Transverse colon (tissue), 4 donors: Measurements from ENCODE around the gene CCND1. TPM values are rescaled to one million over a fixed set of nuclear protein-coding genes. Genes with fewer than 3 reads are reported as not detected.

Experiments
- DNase-seq: peaks from one replicate; pipeline ENCODE4 v3.0.0-alpha.2; 2019
- H3K27ac ChIP-seq, 4 donors: fragments of 200-600 bp; sonication (generic); 2 replicates each; pipeline ENCODE4 v1.5.1; 2016 to 2018; ENCODE audit warnings: inconsistent platforms in 4 of 4
- H3K27me3 ChIP-seq: fragments of 200-600 bp; sonication (generic); 2 replicates; pipeline ENCODE4 v1.5.1; 2017; ENCODE audit warnings: inconsistent platforms
- H3K36me3 ChIP-seq, 4 donors: fragments of 200-600 bp; sonication (generic); 2 replicates each; pipeline ENCODE4 v1.5.1; 2017 to 2019; ENCODE audit warnings: inconsistent platforms in 4 of 4
- H3K4me1 ChIP-seq, 4 donors: fragments of 200-600 bp; sonication (generic); 2 replicates each; pipeline ENCODE4 v1.5.1; 2017 to 2020; ENCODE audit warnings: inconsistent platforms in 4 of 4
- H3K4me3 ChIP-seq, 4 donors: fragments of 200-600 bp; sonication (generic); 1 replicate in 1 of 4; 2 replicates in 3 of 4; pipeline versions ENCODE4 v1.5.1 to v1.6.1; 2017 to 2019; ENCODE audit warnings: inconsistent platforms in 4 of 4
- H3K9me3 ChIP-seq, 2 donors: fragments of 200-600 bp; sonication (generic); 2 replicates each; pipeline ENCODE4 v1.5.1; 2017 to 2019; ENCODE audit warnings: inconsistent platforms in 2 of 2
- EP300 ChIP-seq: sonication (generic); formaldehyde crosslinking; IDR thresholded peaks from one replicate; pipeline ENCODE4 v1.6.1; 2017; ENCODE audit warnings: antibody characterized with exemption, low read depth
- POLR2A ChIP-seq: fragments of 450-650 bp; IDR thresholded peaks from one replicate; pipeline ENCODE4 v1.6.1; 2016; ENCODE audit warnings: antibody characterized with exemption, mild to moderate bottlenecking, moderate library complexity
- POLR2AphosphoS5 ChIP-seq, 3 donors: sonication (generic); formaldehyde crosslinking; IDR thresholded peaks; one replicate each; pipeline ENCODE4 v1.6.1; 2016; ENCODE audit warnings: antibody characterized with exemption in 3 of 3
- WGBS, 2 donors: methylation state at CpG; one replicate each; pipeline ENCODE4 v1.1.5; 2018; ENCODE audit warnings: low coverage in 1 of 2; 5-methylcytosine and 5-hydroxymethylcytosine counted together
- in situ Hi-C, 4 donors: fragments of 200-750 bp; cut with MboI; loops; one replicate each; pipeline versions ENCODE4 v1.15.0 to v1.15.1; 2017; ENCODE audit warnings: low sequenced_read_pairs in 3 of 4, low pct_ligation_motif_present in 1 of 4, low pct_unique_long_range_greater_than_20kb in 1 of 4
- intact Hi-C: fragments of 100-400 bp; cut with DNase I; formaldehyde crosslinking; loops from one replicate; pipeline ENCODE4 v1.15.1; 2023; ENCODE audit warnings: low total_unique reads
- total RNA-seq, 4 donors: library from RNA; depleted of rRNA; stranded (reverse); fragments of >200 nt; gene quantifications; one replicate each; pipeline ENCODE4 v1.1.0, GENCODE V29; 2016
- TF ChIP-seq, protein P1 (sequence below), 5 experiments: fragments of 200-600 bp in 3 of 5; fragments of 450-650 bp in 2 of 5; sonication (generic) in 3 of 5; IDR thresholded peaks; 1 replicate in 2 of 5; 2 replicates in 3 of 5; pipeline ENCODE4 v1.5.1; 2016 to 2017; ENCODE audit warnings: antibody characterized with exemption in 5 of 5, inconsistent platforms in 3 of 5, mild to moderate bottlenecking in 2 of 5, moderate library complexity in 1 of 5

The CCND1 gene
- total RNA-seq, 4 donors from 2014 or later, result 26.4 to 78.0 (median 45.0) TPM

DNA sequence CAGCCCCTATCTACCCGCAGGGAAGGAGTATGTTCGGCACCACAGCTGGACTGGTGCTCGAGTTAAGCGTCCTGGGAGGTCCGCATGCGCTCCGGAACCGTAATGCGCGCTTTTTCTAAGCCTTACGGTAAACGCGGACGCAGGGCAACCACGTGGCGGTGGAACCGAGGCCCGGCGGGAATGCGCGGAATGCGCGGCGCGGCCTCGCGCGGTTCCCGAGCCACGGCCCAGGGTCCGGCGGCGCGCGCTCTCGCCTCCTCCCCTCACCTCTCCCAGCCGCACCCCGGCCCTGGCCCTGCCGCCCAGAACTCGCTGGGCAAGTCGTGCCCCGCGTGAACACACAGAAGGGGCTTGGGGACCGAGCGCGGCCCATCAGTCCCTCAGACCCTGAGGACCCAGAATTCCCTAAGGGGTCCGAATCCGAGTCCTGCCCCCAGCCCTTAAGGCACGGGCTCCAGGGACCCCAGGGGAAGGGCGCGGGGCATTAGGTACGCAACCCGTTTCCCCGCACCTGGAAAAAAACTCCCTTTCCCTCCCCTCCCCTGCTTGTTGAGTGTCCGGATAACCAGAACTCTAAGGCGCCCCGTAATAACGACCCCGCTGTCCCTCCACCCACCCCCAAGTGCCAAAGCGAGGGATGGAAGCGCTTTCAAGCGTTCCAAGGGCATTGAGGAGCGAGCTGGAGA is 4.3 kb upstream of the CCND1 start:
- in situ Hi-C loops (loop anchor here in 1 of 4 donors (25.0 kb wide), 1 partner anchor 199 kb away; no protein-coding TSS in a partner anchor), intact Hi-C loops (no loop called here)
- Histone ChIP-seq H3K4me1 (peaks cover 25 to 56% (median 50%) of the 10 kb centered on the region in 4 donors), H3K27me3 (peaks cover 55% of the 10 kb centered on the region), H3K36me3 (no peaks in the 10 kb centered on the region), H3K27ac (peak overlapping the region in 2 of 4 donors; percentile 11 to 42), H3K9me3 (no peaks in the 10 kb centered on the region), H3K4me3 (peak overlapping the region in 3 of 4 donors; percentile 11 to 50 (median 26))
- WGBS, 2 donors, result 7% methylated on average over 41 of the region's 63 CpGs; no CpG with 5 or more reads in 1 of the 2 donors
- DNase-seq, result peak; percentile 73
- TF ChIP-seq POLR2AphosphoS5 (IDR thresholded peaks at IDR 0.05) (peak; percentile 43 to 59 (median 45)), EP300 (no peak)

DNA sequence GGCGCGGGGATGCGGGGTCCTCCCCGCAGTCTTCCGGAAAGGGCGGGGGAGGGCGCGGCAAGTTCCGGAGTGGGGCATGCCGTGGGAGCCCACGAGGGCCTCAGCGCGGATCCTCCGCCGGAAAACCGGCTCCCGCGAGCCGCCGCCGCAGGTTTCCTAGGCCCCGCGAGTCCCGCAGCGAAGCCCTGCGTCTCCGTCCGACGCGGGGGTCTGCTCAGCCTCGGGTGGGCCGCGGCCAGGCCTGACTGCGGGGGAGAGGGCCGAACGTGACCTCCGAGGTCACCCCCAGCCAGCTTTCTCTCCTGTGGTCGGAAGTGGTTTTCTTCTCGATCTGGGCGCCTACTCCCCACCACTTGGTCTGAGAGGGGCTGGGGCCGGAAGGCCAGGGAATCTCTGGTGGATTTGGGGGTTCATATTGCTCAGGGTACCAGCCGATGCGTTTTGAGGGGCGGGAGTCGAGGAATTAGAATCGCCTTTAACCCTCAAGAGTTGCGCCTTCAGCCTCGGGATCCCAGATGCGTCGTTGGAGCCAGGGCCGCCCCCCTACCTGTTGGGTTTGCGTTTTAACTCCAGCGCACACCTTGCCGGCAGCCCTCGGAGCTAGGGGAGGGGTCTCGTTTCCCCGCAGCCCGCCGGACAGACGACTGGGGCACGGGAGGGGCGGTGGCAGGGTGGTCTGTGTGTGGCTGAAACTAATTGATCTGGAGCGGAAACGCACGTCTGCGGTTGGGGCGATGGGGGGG is 3.6 kb upstream of the CCND1 start:
- no peak for TF ChIP-seq POLR2AphosphoS5 (IDR thresholded peaks at IDR 0.05)
- TF ChIP-seq POLR2A, result no peak
- TF ChIP-seq EP300, result no peak
- TF ChIP-seq, protein P1, sequence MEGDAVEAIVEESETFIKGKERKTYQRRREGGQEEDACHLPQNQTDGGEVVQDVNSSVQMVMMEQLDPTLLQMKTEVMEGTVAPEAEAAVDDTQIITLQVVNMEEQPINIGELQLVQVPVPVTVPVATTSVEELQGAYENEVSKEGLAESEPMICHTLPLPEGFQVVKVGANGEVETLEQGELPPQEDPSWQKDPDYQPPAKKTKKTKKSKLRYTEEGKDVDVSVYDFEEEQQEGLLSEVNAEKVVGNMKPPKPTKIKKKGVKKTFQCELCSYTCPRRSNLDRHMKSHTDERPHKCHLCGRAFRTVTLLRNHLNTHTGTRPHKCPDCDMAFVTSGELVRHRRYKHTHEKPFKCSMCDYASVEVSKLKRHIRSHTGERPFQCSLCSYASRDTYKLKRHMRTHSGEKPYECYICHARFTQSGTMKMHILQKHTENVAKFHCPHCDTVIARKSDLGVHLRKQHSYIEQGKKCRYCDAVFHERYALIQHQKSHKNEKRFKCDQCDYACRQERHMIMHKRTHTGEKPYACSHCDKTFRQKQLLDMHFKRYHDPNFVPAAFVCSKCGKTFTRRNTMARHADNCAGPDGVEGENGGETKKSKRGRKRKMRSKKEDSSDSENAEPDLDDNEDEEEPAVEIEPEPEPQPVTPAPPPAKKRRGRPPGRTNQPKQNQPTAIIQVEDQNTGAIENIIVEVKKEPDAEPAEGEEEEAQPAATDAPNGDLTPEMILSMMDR (IDR thresholded peaks at IDR 0.05), result no peak
- peak overlapping the region in 2 of 4 donors; percentile 42 to 73 for H3K27ac ChIP-seq
- in situ Hi-C loops, result loop anchor here in 1 of 4 donors (25.0 kb wide), 1 partner anchor 200 kb away; no protein-coding TSS in a partner anchor
- no peak for DNase-seq
- peak overlapping the region in 3 of 4 donors; percentile 11 to 50 (median 35) for H3K4me3 ChIP-seq
- H3K36me3 ChIP-seq, result no peaks in the 10 kb centered on the region
- H3K9me3 ChIP-seq, result no peaks in the 10 kb centered on the region
- H3K4me1 ChIP-seq, result peaks cover 25 to 60% (median 54%) of the 10 kb centered on the region in 4 donors
- 5% methylated on average over 49 of the region's 67 CpGs; no CpG with 5 or more reads in 1 of the 2 donors for WGBS, 2 donors
- intact Hi-C loops, result no loop called here
- peaks cover 61% of the 10 kb centered on the region for H3K27me3 ChIP-seq

DNA sequence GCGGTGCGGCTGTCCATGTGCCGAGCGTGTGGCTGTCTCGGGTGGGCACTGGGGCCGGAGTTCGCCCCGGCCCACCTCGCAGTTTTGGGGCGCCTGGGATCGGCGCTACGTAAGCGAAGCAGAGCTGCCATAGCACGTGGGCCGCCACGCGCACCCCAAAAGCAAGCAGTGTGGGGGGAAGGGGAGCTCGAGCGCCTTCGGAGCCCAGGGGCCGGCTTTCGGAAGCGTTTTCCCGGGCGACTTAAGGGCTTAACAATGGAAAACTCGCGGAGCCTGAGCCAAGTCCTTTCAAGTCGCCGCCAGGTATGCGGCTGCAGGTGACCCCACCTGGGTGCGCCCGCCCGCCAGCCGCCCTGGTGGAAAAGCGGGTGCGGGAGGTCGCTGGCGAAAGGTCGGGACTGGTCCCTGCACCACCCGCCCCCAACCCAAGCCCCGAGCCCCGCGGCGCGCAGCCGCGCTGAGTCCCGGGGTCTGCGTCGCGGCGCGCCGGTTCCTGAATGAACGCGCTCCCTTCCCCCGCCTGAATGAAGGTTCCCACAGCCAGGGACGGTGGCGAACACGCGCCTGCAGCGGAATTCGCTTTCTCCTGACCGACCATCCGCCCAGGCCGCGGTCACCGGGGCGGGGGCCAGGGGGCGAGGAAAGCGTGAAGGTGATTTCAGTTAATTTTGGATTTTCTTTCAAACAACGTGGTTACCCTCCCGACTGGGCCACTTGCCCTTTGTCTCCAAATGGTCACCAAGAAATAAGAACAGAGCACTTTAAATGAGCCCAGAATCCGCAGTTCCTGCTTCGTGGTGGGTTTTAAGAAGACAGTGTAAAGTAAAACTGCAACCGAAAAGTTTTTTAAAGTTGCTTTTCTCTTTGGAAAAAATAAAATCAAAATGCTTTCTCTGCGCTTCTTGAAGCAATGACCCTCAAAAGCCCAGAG is 2.8 kb upstream of the CCND1 start:
- H3K36me3 ChIP-seq, result no peaks in the 10 kb centered on the region
- peaks cover 25 to 60% (median 56%) of the 10 kb centered on the region in 4 donors for H3K4me1 ChIP-seq
- 0 to 5% methylated on average over 3 to 67 of the region's 78 CpGs for WGBS, 2 donors
- peak; percentile 66 for DNase-seq
- no peak for TF ChIP-seq POLR2A
- TF ChIP-seq, protein P1 (IDR thresholded peaks at IDR 0.05), result no peak
- H3K9me3 ChIP-seq, result no peaks in the 10 kb centered on the region
- in situ Hi-C loops, result loop anchor here in 1 of 4 donors (25.0 kb wide), 1 partner anchor 201 kb away; no protein-coding TSS in a partner anchor
- intact Hi-C loops, result no loop called here
- H3K27ac ChIP-seq, result peak overlapping the region; percentile 73 to 76 (median 74)
- H3K27me3 ChIP-seq, result peaks cover 64% of the 10 kb centered on the region
- H3K4me3 ChIP-seq, result peak overlapping the region in 3 of 4 donors; percentile 32 to 50 (median 35)

DNA sequence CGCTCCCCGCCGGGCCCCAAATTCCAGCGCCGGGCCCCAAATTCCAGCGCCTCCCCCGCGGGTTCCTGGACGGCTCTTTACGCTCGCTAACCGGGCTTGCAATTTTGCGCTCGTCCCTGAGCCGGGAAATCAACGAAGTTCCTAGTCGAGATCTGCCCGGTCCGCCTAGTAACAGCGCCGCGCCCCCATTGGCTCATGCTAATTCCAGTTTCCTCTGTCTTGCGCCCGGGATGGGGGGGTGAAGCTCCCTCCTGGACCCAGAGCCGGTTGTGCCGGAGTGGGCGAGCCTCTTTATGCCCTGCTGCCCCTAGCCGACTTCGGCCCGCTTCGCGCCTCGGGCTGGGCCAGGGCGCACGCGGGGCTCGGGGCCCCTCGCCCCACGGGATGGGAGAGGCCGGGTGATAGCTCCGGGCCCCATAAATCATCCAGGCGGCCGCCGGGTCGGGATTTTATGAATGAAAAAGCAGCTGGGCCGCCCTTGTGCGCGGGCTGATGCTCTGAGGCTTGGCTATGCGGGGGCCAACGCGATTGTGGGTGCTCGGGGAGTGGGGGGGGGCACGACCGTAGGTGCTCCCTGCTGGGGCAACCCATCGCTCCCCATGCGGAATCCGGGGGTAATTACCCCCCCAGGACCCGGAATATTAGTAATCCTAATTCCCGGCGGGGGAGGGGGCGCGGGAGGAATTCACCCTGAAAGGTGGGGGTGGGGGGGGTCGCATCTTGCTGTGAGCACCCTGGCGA is 1.8 kb upstream of the CCND1 start:
- Histone ChIP-seq H3K27ac (peak overlapping the region; percentile 73 to 76 (median 74)), H3K4me3 (peak overlapping the region in 3 of 4 donors; percentile 32 to 50 (median 35)), H3K36me3 (no peaks in the 10 kb centered on the region), H3K4me1 (peaks cover 32 to 68% (median 64%) of the 10 kb centered on the region in 4 donors), H3K9me3 (no peaks in the 10 kb centered on the region), H3K27me3 (peaks cover 61% of the 10 kb centered on the region)
- TF ChIP-seq, protein P1 (IDR thresholded peaks at IDR 0.05), result no peak
- TF ChIP-seq POLR2AphosphoS5 (IDR thresholded peaks at IDR 0.05), result peak; percentile 50 to 63 (median 51)
- peak; percentile 13 for TF ChIP-seq POLR2A
- no peak for TF ChIP-seq EP300
- in situ Hi-C loops (loop anchor here in 1 of 4 donors (25.0 kb wide), 1 partner anchor 202 kb away; no protein-coding TSS in a partner anchor), intact Hi-C loops (no loop called here)
- peak; percentile 94 for DNase-seq
- WGBS, 2 donors, result 0 to 2% methylated on average over 7 to 49 of the region's 64 CpGs
